Epithelial cell of proximal tubule (primary cell): ENCODE data around the gene DST. TPM values are rescaled to one million over a fixed set of nuclear protein-coding genes. Genes with fewer than 3 reads are reported as not detected.

ENCODE experiments used
- DNase-seq: peaks from one replicate; pipeline ENCODE4 v3.0.0-alpha.2; 2011; ENCODE audit warnings: low read depth
- H3K4me3 ChIP-seq: 2 replicates; pipeline ENCODE4 v1.5.1; 2011; ENCODE audit warnings: low read depth, mild to moderate bottlenecking, low read length
- total RNA-seq: library from RNA; depleted of rRNA; stranded (reverse); fragments of >200 nt; gene quantifications from 2 replicates; pipeline ENCODE4 v1.2.3, GENCODE V29; 2015
- TF ChIP-seq, protein P1 (sequence below): conservative IDR thresholded peaks from 2 replicates; pipeline ENCODE4 v1.5.1; 2012; ENCODE audit warnings: low read depth, mild to moderate bottlenecking, low read length

The DST gene
- total RNA-seq, 1 donor from 2014 or later, result 97.7 TPM

- no peak overlapping the region for H3K4me3 ChIP-seq
- TF ChIP-seq, protein P1, sequence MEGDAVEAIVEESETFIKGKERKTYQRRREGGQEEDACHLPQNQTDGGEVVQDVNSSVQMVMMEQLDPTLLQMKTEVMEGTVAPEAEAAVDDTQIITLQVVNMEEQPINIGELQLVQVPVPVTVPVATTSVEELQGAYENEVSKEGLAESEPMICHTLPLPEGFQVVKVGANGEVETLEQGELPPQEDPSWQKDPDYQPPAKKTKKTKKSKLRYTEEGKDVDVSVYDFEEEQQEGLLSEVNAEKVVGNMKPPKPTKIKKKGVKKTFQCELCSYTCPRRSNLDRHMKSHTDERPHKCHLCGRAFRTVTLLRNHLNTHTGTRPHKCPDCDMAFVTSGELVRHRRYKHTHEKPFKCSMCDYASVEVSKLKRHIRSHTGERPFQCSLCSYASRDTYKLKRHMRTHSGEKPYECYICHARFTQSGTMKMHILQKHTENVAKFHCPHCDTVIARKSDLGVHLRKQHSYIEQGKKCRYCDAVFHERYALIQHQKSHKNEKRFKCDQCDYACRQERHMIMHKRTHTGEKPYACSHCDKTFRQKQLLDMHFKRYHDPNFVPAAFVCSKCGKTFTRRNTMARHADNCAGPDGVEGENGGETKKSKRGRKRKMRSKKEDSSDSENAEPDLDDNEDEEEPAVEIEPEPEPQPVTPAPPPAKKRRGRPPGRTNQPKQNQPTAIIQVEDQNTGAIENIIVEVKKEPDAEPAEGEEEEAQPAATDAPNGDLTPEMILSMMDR, result peak; percentile 29
- no peak for DNase-seq
Observed at GRCh38 chr6:56618050-56618449, 24.6 kb downstream of the DST start.

GRCh38 chr6:56616967-56617366, 25.7 kb downstream of the DST start:
- no peak overlapping the region for H3K4me3 ChIP-seq
- TF ChIP-seq, protein P1, result no peak
- DNase-seq, result no peak

- TF ChIP-seq, protein P1, result no peak
- DNase-seq, result no peak
- no peak overlapping the region for H3K4me3 ChIP-seq
Observed at GRCh38 chr6:56613247-56613851, 29.3 kb downstream of the DST start.

DNA sequence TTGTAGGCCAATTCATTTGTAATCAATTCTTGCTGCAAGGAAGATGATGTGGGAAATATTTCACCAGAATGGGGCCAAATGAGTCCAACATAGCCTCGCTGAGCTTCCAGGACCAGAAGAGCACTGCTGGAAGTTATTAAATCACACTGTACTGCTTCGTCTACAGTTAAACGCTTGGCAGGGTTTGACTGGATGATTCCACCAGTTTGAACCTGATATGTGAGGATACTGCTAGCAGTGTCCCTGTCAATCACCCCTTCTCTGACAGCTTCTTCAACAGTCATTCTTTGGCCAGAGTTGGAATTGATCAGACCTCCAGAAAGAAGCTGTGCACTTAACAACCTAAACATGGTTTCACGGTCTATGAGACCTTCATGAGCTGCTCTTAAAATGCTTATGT, 34.4 kb downstream of the DST start:
- H3K4me3 ChIP-seq, result no peak overlapping the region
- DNase-seq, result no peak
- TF ChIP-seq, protein P1, result no peak

DNA sequence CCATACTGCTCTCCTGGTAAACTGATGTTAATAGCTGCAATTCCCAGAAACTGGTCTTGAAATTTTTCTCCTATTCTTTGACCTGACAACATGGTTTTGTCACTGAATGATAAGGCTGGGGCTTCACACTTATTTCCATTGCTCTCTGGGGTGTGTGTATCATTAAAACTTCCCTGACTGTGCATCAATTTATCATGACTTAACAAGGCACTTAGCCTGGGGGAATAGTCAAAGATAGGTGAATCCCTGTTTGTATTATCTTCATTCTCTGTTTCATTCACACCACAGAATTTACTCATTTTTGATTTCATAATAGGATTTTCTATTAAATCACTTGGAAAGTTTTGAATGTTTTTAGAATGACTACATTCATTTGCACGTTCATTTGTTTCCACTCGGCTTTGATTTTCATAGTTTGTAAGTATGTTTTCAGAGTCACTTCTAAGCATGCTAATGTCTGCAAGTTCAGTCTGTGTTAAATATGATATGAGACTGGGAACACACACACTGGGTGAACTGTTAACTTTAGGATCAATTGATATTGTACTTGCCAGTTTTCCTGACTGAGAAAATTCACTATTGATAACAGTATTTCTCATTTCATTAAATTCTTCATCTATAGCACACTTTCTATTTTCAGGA, 35.5 kb downstream of the DST start:
- H3K4me3 ChIP-seq, result no peak overlapping the region
- TF ChIP-seq, protein P1, result no peak
- no peak for DNase-seq

DNA sequence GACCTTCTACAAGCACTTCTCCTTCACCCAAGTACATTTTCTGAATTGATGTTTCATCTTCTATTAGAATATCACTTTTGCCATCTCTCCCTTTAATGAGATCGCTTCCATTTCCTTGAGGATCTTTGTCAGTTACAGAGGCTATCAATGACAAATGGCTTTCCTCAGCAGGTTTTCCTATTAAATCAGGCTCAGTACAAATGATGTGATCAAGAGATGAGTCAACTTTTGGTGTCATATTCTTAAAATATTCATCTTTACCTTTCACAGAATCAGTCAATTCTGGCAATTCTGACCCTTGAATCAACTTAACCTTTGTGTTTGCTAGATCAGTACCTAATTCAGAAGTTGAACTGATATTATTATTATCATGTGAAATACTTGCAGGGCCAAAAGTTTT, 37.3 kb downstream of the DST start:
- no peak overlapping the region for H3K4me3 ChIP-seq
- TF ChIP-seq, protein P1, result no peak
- no peak for DNase-seq

GRCh38 chr6:56604186-56604585, 38.5 kb downstream of the DST start:
- DNase-seq, result no peak
- TF ChIP-seq, protein P1, result no peak
- no peak overlapping the region for H3K4me3 ChIP-seq
